Osteoblast (primary cell): Measurements from ENCODE around the gene ENDOV. TPM values are rescaled to one million over a fixed set of nuclear protein-coding genes. Genes with fewer than 3 reads are reported as not detected.

Source experiments
- DNase-seq: peaks from one replicate; pipeline ENCODE4 v3.0.0; 2011; ENCODE audit warnings: low spot score, mixed read lengths; ENCODE audit not compliant: insufficient read length; ENCODE audit errors: missing footprints
- H2AFZ ChIP-seq: 2 replicates; pipeline ENCODE4 v1.6.0; 2011; ENCODE audit warnings: mild to moderate bottlenecking, low read length
- H3K27ac ChIP-seq: 2 replicates; pipeline ENCODE4 v1.5.1; 2011; ENCODE audit warnings: mild to moderate bottlenecking, low read depth, low read length, moderate library complexity
- H3K27me3 ChIP-seq: 2 replicates; pipeline ENCODE4 v1.6.0; 2012; ENCODE audit warnings: mild to moderate bottlenecking, control low read depth, inconsistent platforms, low read length, moderate library complexity; ENCODE audit not compliant: insufficient read depth
- H3K36me3 ChIP-seq: 2 replicates; pipeline ENCODE4 v1.5.1; 2011; ENCODE audit warnings: mild to moderate bottlenecking, low read length, control low read depth, moderate library complexity; ENCODE audit not compliant: insufficient read depth
- H3K4me1 ChIP-seq: 2 replicates; pipeline ENCODE4 v1.5.1; 2011; ENCODE audit warnings: mild to moderate bottlenecking, low read length, control low read depth, moderate library complexity; ENCODE audit not compliant: insufficient read depth
- H3K4me2 ChIP-seq: 2 replicates; pipeline ENCODE4 v1.6.0; 2011; ENCODE audit warnings: mild to moderate bottlenecking, low read length; ENCODE audit not compliant: insufficient read depth
- H3K4me3 ChIP-seq: fragments of 200-600 bp; sonication (generic); 3 replicates; pipeline ENCODE4 v1.5.1; 2012; ENCODE audit warnings: mild to moderate bottlenecking, low read length, inconsistent platforms; ENCODE audit not compliant: insufficient read depth
- H3K79me2 ChIP-seq: 2 replicates; pipeline ENCODE4 v1.6.0; 2012; ENCODE audit warnings: mild to moderate bottlenecking, low read length, control low read depth, inconsistent platforms; ENCODE audit not compliant: insufficient read depth
- H3K9me3 ChIP-seq: 2 replicates; pipeline ENCODE4 v1.5.1; 2011; ENCODE audit warnings: low read depth, low read length, control low read depth
- H4K20me1 ChIP-seq: 2 replicates; pipeline ENCODE4 v1.6.0; 2012; ENCODE audit warnings: mild to moderate bottlenecking, low read length, control low read depth; ENCODE audit not compliant: insufficient read depth
- CTCF ChIP-seq: IDR thresholded peaks from 2 replicates; pipeline ENCODE4 v1.5.1; 2011; ENCODE audit warnings: mild to moderate bottlenecking, low read depth, low read length, moderate library complexity; ENCODE audit errors: extremely low read depth
- total RNA-seq: library from RNA; depleted of rRNA; stranded (reverse); fragments of >200 nt; gene quantifications from 2 replicates; pipeline ENCODE4 v1.2.3, GENCODE V29; 2012

ENDOV gene
- total RNA-seq, 1 donor: 19.5 TPM

- Histone ChIP-seq H3K27ac (no peak overlapping the region), H3K79me2 (no peaks in the 10 kb centered on the region), H3K4me3 (no peak overlapping the region), H3K27me3 (no peaks in the 10 kb centered on the region), H3K36me3 (peaks cover 52% of the 10 kb centered on the region), H3K4me2 (no peak overlapping the region), H3K4me1 (no peaks in the 10 kb centered on the region), H4K20me1 (peaks cover 11% of the 10 kb centered on the region), H3K9me3 (no peaks in the 10 kb centered on the region), H2AFZ (no peak overlapping the region)
- TF ChIP-seq CTCF: no peak
- peak; percentile 23 for DNase-seq
Observed at GRCh38 chr17:80393961-80394360, 21.0 kb upstream of the ENDOV start.

GRCh38 chr17:80394629-80395216 lies 20.2 kb upstream of the ENDOV start:
- Histone ChIP-seq H3K27me3 (no peaks in the 10 kb centered on the region), H3K9me3 (no peaks in the 10 kb centered on the region), H3K4me2 (no peak overlapping the region), H3K36me3 (peaks cover 45% of the 10 kb centered on the region), H3K27ac (no peak overlapping the region), H3K4me3 (no peak overlapping the region), H3K79me2 (no peaks in the 10 kb centered on the region), H2AFZ (no peak overlapping the region), H3K4me1 (no peaks in the 10 kb centered on the region), H4K20me1 (peaks cover 11% of the 10 kb centered on the region)
- no peak for TF ChIP-seq CTCF
- peak; percentile 27 for DNase-seq

GRCh38 chr17:80395402-80396151 lies 19.4 kb upstream of the ENDOV start:
- TF ChIP-seq CTCF: no peak
- Histone ChIP-seq H2AFZ (no peak overlapping the region), H3K4me2 (no peak overlapping the region), H4K20me1 (peaks cover 11% of the 10 kb centered on the region), H3K79me2 (no peaks in the 10 kb centered on the region), H3K4me1 (no peaks in the 10 kb centered on the region), H3K27ac (no peak overlapping the region), H3K9me3 (no peaks in the 10 kb centered on the region), H3K4me3 (no peak overlapping the region), H3K27me3 (no peaks in the 10 kb centered on the region), H3K36me3 (peaks cover 38% of the 10 kb centered on the region)
- no peak for DNase-seq
